HUES64 (cell line): ENCODE data around the gene GSG1L.

ENCODE experiments used
- H3K27ac ChIP-seq: 2 replicates; pipeline ENCODE4 v1.7.0; 2013; ENCODE audit warnings: low read depth, low read length, inconsistent platforms
- H3K27me3 ChIP-seq: 2 replicates; pipeline ENCODE4 v1.6.1; 2013; ENCODE audit warnings: mild to moderate bottlenecking, low read length; ENCODE audit not compliant: insufficient read depth
- H3K36me3 ChIP-seq: 2 replicates; pipeline ENCODE4 v1.6.1; 2013; ENCODE audit warnings: mild to moderate bottlenecking, low read length; ENCODE audit not compliant: insufficient read depth
- H3K4me1 ChIP-seq: 2 replicates; pipeline ENCODE4 v1.6.1; 2013; ENCODE audit warnings: mild to moderate bottlenecking, low read length, moderate library complexity; ENCODE audit not compliant: insufficient read depth
- H3K4me3 ChIP-seq: 2 replicates; pipeline ENCODE4 v1.5.1; 2013; ENCODE audit warnings: mild to moderate bottlenecking, low read length, moderate library complexity
- H3K9ac ChIP-seq: 2 replicates; pipeline ENCODE4 v1.6.1; 2013; ENCODE audit warnings: mild to moderate bottlenecking, low read depth, low read length
- H3K9me3 ChIP-seq: 2 replicates; pipeline ENCODE4 v1.6.1; 2013; ENCODE audit warnings: low read depth, low read length; ENCODE audit not compliant: insufficient read depth
- WGBS: fragments of 150-250, 120-280 bp; methylation state at CpG from one replicate; pipeline ENCODE4 v1.1.7; 2013; ENCODE audit warnings: missing lambda C conversion rate; 5-methylcytosine and 5-hydroxymethylcytosine counted together

The GSG1L gene

GRCh38 chr16:27999687-28000086, 63.8 kb downstream of the GSG1L start:
- no peak overlapping the region for H3K4me3 ChIP-seq
- no peaks in the 10 kb centered on the region for H3K36me3 ChIP-seq
- H3K4me1 ChIP-seq: no peaks in the 10 kb centered on the region
- H3K9me3 ChIP-seq: no peaks in the 10 kb centered on the region
- no peaks in the 10 kb centered on the region for H3K27me3 ChIP-seq
- no peak overlapping the region for H3K9ac ChIP-seq
- WGBS: 88% methylated on average over 2 of the region's 2 CpGs
- H3K27ac ChIP-seq: no peak overlapping the region

GRCh38 chr16:27995378-27995777, 68.1 kb downstream of the GSG1L start:
- no peak overlapping the region for H3K9ac ChIP-seq
- no peaks in the 10 kb centered on the region for H3K27me3 ChIP-seq
- H3K4me3 ChIP-seq: no peak overlapping the region
- H3K9me3 ChIP-seq: peaks cover 15% of the 10 kb centered on the region
- H3K4me1 ChIP-seq: no peaks in the 10 kb centered on the region
- 88% methylated on average over 5 of the region's 5 CpGs for WGBS
- no peaks in the 10 kb centered on the region for H3K36me3 ChIP-seq
- no peak overlapping the region for H3K27ac ChIP-seq

GRCh38 chr16:27994686-27995085, 68.8 kb downstream of the GSG1L start:
- 90% methylated on average over 4 of the region's 4 CpGs for WGBS
- Histone ChIP-seq H3K9ac (no peak overlapping the region), H3K4me1 (no peaks in the 10 kb centered on the region), H3K27me3 (no peaks in the 10 kb centered on the region), H3K36me3 (no peaks in the 10 kb centered on the region), H3K27ac (no peak overlapping the region), H3K9me3 (peaks cover 15% of the 10 kb centered on the region), H3K4me3 (no peak overlapping the region)

GRCh38 chr16:27993587-27993986, 69.9 kb downstream of the GSG1L start:
- H3K4me3 ChIP-seq: no peak overlapping the region
- H3K9me3 ChIP-seq: peaks cover 15% of the 10 kb centered on the region
- no peaks in the 10 kb centered on the region for H3K27me3 ChIP-seq
- 94% methylated on average over 3 of the region's 3 CpGs for WGBS
- no peak overlapping the region for H3K27ac ChIP-seq
- H3K36me3 ChIP-seq: no peaks in the 10 kb centered on the region
- H3K4me1 ChIP-seq: no peaks in the 10 kb centered on the region
- no peak overlapping the region for H3K9ac ChIP-seq

- Histone ChIP-seq H3K36me3 (no peaks in the 10 kb centered on the region), H3K4me1 (no peaks in the 10 kb centered on the region), H3K9me3 (peaks cover 15% of the 10 kb centered on the region), H3K27me3 (no peaks in the 10 kb centered on the region), H3K27ac (no peak overlapping the region), H3K4me3 (no peak overlapping the region), H3K9ac (no peak overlapping the region)
- WGBS: 87% methylated on average over 8 of the region's 9 CpGs
Observed at GRCh38 chr16:27991876-27992275, 71.6 kb downstream of the GSG1L start.

- Histone ChIP-seq H3K27ac (no peak overlapping the region), H3K9ac (no peak overlapping the region), H3K36me3 (no peaks in the 10 kb centered on the region), H3K27me3 (no peaks in the 10 kb centered on the region), H3K4me3 (no peak overlapping the region), H3K9me3 (no peaks in the 10 kb centered on the region), H3K4me1 (no peaks in the 10 kb centered on the region)
- 93% methylated on average over 5 of the region's 5 CpGs for WGBS
Observed at GRCh38 chr16:27985981-27986380, 77.5 kb downstream of the GSG1L start.

GRCh38 chr16:27984121-27984520, 79.4 kb downstream of the GSG1L start:
- Histone ChIP-seq H3K4me3 (no peak overlapping the region), H3K36me3 (no peaks in the 10 kb centered on the region), H3K27ac (no peak overlapping the region), H3K9ac (no peak overlapping the region), H3K9me3 (no peaks in the 10 kb centered on the region), H3K4me1 (no peaks in the 10 kb centered on the region), H3K27me3 (no peaks in the 10 kb centered on the region)
- 92% methylated on average over 7 of the region's 7 CpGs for WGBS

GRCh38 chr16:27983244-27983643, 80.3 kb downstream of the GSG1L start:
- 83% methylated on average over 2 of the region's 2 CpGs for WGBS
- no peaks in the 10 kb centered on the region for H3K27me3 ChIP-seq

GRCh38 chr16:27982184-27982583, 81.3 kb downstream of the GSG1L start:
- H3K4me3 ChIP-seq: no peak overlapping the region
- WGBS: 88% methylated on average over 5 of the region's 5 CpGs
- no peaks in the 10 kb centered on the region for H3K9me3 ChIP-seq
- H3K27me3 ChIP-seq: no peaks in the 10 kb centered on the region
- no peaks in the 10 kb centered on the region for H3K36me3 ChIP-seq
- H3K27ac ChIP-seq: no peak overlapping the region
- H3K9ac ChIP-seq: no peak overlapping the region
- H3K4me1 ChIP-seq: no peaks in the 10 kb centered on the region

More at GRCh38 chr16:27983244-27983643, 80.3 kb downstream of the GSG1L start:
- H3K4me1 ChIP-seq: no peaks in the 10 kb centered on the region
- no peak overlapping the region for H3K27ac ChIP-seq
- no peak overlapping the region for H3K9ac ChIP-seq
- no peaks in the 10 kb centered on the region for H3K9me3 ChIP-seq
- H3K4me3 ChIP-seq: no peak overlapping the region
- no peaks in the 10 kb centered on the region for H3K36me3 ChIP-seq

- Histone ChIP-seq H3K4me3 (no peak overlapping the region), H3K9ac (no peak overlapping the region), H3K36me3 (no peaks in the 10 kb centered on the region), H3K27me3 (no peaks in the 10 kb centered on the region), H3K27ac (no peak overlapping the region), H3K4me1 (no peaks in the 10 kb centered on the region), H3K9me3 (no peaks in the 10 kb centered on the region)
- WGBS: 82% methylated on average over 9 of the region's 9 CpGs
Observed at GRCh38 chr16:27980919-27981700, 82.4 kb downstream of the GSG1L start.

- WGBS: 82% methylated on average over 11 of the region's 11 CpGs
Observed at GRCh38 chr16:27980076-27980775, 83.3 kb downstream of the GSG1L start.

More at GRCh38 chr16:27980076-27980775, 83.3 kb downstream of the GSG1L start:
- H3K4me1 ChIP-seq: no peaks in the 10 kb centered on the region
- no peak overlapping the region for H3K27ac ChIP-seq
- H3K9me3 ChIP-seq: no peaks in the 10 kb centered on the region
- H3K9ac ChIP-seq: no peak overlapping the region
- no peak overlapping the region for H3K4me3 ChIP-seq
- no peaks in the 10 kb centered on the region for H3K36me3 ChIP-seq
- H3K27me3 ChIP-seq: no peaks in the 10 kb centered on the region
